GM19438 (cell line): Measurements from ENCODE around the gene PIEZO2.

Experiments
- ATAC-seq: cut with Tn5 transposase; IDR thresholded peaks from one replicate; pipeline ENCODE4 v1.9.1; 2021; ENCODE audit warnings: low read depth; ENCODE audit not compliant: unreplicated experiment

Gene PIEZO2

DNA sequence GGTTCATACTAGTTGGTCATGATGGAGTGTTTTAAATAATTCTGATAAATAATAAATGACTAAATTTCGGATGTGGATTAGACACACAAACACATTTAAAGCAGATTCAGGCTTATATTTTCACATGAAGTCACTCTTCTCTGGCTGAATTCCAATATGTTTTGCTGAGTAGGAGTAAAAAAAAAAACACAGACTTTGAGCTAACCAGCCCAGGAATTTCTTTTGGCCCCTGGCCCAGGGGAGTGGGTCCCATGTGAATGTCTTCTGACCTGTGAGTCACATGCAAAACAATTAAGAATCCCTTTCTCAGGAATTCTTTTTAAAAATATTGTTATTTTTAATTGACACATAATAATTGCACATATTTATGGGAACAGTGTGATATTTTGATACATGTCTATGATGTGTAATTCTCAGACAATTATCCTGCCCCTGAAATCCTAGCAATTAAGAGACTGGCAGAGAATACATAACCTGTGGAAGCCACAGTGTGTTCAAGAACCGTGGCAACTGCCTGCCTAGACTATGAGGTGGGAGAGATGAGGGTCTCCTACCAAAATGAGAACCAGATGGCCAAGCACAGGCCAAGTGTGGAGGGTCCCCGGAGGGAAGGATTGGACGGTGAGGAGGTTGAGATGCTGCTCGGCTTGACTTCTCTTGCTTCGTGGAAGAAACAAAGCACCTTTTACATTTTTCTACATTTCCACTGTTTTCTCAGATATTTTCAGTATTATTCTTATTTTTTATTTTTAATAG is 236.4 kb downstream of the PIEZO2 start:
- ATAC-seq, result no peak

DNA sequence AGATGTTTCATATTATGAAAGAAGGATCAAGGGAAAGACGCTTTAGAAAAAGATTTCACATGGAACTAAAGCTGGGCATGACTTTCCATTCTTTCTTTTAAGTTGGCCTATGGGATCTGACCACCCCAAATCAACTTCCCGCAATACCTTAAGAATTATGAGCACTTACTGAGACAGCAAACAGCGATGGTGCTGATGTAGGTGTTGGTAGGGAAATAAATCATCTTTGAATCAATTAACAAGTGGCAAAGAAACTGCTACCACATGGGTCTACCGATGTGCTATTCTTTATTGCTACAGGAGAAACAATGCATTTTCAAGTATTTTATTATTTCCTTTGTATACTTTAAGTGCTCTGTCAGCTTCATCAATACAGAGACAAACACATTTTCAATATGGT is 239.6 kb downstream of the PIEZO2 start:
- ATAC-seq, result no peak

DNA sequence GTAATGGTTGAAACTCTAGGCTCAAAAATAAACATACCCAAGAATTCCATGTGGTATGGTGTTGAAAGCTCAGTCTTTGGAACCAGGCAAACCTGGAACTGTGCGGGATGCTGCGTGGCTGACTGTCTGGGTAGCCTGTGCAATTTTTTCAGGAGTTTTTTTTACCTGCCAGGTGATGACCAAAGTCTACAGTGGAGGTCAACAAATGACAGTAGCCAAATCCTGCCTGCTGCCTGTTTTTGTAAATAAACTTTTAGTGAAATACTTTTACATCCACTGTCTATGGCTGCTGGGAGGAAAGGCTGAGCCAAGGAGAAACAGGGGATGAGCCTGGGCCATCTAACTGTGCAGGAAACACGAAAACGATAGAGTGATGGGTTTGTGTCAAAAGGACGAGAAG is 240.6 kb downstream of the PIEZO2 start:
- ATAC-seq, result no peak

DNA sequence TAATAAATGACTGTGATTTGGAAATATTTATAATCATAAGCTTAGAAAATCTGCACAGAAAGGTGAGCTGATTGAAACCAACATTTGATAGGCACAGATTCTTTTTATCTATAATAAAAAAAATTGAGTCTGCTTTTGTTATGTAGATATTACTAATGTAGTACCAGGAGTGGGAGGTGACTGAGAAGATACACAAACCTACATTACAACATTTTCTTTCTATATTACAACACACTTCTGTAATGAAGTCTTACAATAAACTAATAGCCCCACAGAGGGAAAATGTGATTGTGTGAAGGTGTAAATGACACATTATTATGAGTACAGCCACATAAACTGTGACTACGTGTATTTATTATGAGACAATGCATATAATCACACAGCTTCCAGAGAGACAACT is 241.6 kb downstream of the PIEZO2 start:
- no peak for ATAC-seq

DNA sequence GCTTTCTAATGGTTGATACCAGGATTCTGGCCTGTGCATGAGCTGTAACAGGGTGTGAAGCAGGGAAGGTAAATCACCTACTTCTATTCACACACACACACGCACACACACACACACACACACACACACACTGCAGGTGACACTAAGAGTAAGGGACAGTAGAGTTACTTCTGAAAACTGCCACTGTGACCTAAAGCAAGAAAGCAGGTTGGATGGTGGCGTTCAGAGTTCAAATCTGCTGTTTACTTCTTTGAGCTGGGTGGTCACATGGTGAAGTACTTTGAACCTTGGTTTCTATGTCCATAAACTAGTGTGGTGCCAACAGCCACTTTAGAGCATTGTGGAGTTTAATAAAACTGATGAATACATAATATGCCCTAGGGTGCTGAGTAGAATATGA is 248.0 kb downstream of the PIEZO2 start:
- no peak for ATAC-seq

DNA sequence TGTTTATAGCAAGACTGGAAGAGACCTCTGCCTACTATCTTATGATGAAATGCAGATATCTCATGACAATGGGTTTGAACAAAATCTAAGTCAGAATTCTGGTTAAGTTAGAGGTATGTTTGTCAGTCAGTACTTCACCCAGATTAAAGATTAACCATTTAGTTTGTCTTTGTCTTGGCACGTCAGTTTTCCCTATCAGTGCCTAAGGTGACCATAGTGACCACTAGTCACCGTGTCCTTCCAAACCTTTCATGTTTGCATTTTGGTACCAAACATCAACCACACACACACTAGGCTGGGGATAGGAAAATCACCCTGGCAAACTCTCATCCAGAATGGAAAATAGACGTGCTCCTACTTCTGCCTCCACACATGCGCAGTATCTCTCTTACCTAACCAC is 248.9 kb downstream of the PIEZO2 start:
- no peak for ATAC-seq

DNA sequence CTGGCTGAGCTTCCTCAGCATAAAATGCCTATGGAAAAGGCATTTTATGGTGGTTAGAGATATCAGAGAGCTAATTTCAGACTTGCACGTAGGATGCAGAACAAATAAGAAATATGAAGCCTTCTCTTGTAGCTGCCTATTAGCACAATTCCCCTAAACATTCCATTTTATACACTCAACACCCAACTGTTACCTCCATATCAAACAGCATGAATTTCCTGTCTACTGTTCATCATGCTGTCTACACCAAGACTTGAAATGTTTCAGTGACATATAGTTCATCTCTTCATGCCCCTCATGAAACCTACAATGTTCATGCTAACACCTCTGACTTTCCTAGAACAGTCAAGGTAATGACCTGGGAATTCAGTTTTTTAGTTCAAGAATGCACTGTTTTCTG is 249.9 kb downstream of the PIEZO2 start:
- ATAC-seq, result no peak

DNA sequence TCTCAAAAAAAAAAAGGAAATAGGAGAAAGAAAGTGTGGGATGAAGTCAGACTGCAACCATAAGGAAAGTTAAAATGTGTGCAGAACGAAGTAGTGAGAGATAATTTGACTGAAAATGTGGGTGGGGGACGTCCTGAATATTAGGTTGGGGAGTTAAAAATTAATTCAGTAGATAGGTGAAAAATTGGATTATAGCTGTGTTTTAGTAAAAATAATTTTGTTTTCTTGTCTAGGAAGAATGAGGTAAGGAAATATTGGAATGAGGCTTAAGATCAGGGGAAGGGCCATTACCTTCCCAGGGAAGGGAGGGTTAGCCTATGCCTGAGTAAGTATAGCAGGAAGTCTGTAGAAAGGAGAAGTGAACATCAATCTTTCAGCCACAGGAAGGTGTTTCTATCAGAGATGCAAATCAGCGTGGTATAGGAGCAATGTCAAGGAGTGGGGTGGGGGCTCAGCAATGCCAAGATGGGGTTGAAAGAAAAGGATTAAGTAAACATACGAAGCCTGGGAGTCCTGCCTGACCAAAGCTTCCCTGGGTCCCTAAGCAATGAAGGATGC is 250.9 kb downstream of the PIEZO2 start:
- ATAC-seq, result no peak

DNA sequence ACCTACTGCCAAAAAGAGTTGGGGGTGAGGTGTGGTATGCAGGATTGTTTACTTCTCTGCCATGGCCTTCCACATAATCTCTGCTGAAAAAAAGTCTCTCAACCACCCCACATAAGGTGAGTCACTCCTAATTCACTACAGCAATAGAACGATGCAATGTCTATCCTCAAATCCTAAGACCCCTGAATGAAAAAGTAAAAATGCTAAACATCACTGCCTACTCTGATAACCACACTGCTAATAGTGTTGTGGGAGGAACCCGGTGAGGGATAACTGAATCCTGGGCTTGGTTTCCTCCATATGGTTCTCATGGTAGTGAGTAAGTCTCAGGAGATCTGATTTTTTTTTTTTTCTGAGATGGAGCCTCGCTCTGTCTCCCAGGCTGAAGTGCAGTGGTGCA is 252.5 kb downstream of the PIEZO2 start:
- ATAC-seq, result no peak

DNA sequence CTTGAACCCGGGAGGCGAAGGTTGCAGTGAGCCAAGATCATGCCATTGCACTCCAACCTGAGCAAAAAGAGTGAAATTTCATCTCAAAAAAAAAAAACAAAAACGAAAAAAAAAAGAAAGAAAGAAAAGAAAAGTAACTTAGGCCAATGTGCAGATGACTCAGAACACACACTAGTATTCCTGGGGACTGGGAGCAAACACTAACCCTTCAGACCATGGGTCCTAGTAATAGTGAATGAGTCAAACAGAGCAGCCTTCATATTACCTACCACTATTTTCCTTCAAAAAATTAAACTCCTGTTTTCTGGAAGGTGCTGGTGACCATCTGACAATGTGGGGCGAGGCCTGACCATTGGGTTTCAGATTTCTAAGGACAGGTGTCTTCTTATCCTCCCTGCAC is 253.4 kb downstream of the PIEZO2 start:
- ATAC-seq, result no peak

DNA sequence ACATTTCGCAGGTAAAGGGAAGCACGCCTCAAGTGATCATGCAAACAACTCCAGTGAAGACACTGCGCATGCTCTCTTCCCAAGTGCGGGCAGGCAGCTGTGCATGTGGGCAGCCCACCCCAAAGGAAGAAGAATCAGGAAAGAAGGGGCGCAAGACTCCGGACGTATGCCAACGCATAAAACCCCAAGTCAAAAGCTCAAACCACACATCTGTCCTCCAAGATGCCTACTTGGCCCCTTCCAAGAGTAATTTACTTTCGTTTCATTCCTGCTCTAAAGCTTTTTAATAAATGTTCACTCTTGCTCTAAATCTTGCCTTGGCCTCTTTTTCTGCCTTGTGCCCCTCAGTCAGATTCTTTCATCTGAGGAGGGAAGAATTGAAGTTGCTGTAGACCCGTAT is 254.9 kb downstream of the PIEZO2 start:
- no peak for ATAC-seq

DNA sequence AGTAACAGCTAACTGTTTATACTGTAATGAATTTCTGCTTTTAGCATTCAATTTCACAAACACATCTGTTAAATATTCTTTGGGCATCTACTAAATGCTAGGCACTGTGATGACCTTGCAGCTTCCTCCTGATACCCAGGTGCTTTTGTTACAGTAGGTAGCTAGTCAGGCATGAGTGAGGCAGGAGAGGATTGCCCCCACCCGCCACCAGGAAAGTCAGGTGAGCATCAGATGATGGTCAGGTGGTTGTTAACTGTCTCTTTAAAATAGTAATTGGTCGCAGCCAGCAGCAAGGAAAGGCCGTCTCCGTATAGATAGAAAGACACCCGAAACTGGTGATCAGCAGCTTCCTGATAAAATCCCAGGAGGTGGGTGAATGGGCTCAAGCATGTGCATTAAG is 255.6 kb downstream of the PIEZO2 start:
- no peak for ATAC-seq

DNA sequence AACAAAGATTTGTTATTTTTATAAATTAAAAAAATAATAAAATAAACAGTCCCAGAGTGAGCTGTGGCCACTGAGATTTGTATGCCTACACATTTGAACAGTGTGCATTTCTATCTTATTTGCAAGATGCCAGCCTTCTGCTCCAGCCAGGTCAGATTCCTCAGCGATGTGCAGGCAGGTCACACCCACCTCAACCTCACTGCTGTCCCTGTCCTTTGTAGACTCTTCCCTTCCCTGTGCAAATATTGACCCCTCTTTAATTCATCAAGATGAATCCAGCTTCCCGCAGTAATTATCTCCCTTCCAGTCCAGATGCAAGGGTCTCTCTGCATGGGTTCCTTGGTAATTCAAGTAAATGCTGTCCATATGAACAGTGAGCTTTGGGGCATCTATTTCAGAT is 256.2 kb downstream of the PIEZO2 start:
- no peak for ATAC-seq

DNA sequence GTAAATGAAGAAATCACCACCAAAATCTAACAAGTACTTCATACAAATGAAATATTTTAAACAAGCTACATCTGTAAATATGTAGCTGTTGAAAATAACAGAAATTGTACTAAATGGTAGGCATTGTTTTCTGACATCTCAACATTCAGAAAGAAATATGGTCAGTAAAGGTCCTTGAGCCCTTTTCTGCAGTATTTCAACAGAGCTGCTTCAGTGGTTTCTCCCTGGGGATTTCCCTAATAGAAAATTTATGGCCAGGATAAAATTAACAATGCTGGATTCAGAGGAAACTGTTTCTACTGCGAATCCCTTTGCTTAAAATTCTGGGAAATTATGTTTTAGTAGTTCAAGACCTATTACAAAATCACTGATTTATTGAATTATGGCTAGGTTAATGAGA is 256.6 kb downstream of the PIEZO2 start:
- ATAC-seq, result no peak

DNA sequence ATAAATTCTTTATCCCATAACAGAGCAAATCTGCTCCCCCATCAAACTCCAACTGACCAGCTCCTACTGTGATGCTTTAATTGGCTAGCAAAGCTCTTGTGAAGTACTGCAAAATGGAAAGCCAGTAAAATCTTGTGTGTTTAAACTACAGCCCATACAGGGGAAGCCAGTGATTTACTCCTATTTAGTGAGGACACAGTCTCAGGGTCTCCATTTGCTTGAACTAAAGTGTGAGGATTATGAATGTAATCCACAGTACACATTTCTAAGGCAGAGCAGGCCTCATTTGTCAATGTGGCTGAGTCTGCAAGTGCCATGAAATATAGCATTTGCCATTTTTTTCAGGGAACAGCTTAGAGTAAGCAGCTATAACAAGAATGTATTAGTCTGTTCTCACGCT is 259.3 kb downstream of the PIEZO2 start:
- ATAC-seq, result no peak

DNA sequence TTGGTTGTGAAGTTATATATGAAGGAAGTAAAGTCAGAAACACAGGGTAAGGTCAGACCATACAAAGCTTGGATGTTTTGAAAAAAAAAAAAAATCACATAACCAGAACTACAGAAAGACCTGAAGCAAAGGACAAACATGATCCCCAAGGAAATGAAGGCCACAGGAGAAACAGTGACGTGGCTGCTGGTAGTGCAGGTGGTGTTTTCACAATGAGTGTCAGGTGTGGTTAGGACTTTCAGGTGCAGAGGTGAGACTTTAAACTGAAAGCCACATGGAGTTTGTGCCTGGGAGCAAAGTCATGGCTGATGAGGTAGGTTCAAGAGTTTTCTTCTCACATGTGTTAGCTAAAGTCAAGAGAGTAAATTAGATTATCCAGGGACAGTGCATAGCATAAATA is 270.7 kb downstream of the PIEZO2 start:
- ATAC-seq, result peak; percentile 87

DNA sequence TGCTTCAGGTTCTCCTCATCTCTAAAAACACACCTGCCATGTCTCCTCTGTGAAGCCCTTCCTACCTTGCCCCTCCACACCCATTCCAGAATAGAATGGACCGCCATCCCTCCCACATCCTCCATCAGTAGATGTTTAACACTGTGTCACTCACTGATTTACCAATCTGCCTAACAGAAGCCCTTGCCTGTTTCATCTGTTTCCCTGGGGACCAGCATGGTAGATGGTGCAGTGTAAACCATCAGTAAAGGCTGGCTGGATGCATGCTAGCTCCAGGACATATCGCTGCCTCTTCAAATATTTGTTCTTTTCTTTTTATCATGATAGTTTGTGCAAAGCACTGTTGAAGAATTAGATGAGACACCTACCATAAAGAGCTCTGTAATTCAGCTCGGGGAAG is 271.4 kb downstream of the PIEZO2 start:
- ATAC-seq, result peak; percentile 65

DNA sequence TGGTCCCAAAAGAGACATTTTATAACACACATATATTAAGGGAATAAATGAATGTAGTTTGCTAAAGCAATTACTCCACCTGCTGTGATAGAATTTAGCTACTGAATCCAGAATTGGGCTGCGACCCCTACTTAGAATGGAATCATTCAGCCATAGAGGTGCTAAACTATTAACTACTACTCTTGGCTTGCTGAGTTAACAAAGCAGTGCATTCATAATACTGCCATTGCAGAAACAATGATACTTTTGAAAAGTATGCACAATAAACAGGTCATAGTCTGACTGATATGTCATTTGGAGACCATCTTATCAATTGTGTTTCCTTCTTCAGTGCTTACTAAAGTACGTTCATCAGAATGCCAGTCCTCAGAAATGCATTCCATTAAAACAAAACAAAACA is 273.6 kb downstream of the PIEZO2 start:
- ATAC-seq, result no peak

DNA sequence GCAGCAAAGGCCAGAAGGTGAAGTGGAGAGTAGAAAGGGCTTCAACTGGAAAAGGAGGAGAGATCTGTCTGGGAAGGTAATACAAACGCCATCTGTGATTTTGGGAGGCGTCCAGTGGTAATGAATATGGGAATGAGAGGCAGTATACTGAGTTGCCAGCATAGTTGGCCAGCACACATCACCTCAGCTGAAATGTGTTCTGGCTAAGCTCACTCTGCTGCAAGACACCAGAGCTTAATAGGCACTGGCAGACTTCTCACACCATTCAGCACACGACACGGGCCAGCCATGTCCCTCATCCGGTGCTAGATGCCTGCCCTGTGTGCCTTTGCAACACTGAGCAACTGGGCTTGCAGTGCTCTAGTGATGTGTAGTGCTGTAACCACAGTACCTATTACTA is 277.1 kb downstream of the PIEZO2 start:
- no peak for ATAC-seq

DNA sequence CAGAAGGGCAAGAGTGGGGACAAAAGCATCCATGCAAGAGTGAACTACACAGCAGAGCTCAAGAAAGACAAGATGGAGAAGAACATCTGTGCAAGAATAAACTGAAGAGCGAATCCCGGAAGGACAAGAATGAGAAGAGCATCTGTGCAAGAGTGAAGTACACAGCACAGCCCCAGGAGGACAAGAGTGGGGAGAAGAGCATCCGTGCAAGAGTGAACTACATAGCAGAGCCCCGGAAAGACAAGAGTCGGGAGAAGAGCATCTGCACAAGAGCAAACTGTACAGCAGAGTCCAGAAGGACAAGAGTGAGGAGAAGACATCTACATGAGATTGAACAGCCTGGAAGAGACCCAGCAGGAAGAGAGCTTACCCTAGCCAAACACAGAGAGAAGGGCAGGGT is 284.6 kb downstream of the PIEZO2 start:
- no peak for ATAC-seq

DNA sequence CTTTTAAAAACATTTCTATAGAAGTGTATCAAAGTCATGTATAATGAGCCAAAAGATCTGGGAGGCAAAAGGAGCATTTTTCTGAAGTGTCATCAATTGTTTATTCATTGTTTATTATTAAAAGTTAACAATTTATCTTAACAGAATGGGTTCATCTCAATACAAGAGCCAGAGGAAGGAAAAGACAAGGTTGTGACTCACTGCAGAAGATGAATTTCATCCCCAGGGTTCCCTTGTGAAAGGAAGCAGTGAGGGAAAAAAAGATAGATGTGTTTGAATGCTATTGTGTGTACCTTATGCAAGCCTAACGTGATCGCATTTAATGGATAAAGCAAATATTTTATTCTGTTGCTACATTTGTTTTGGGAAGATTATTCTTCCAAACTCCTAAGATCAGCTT is 286.3 kb downstream of the PIEZO2 start:
- no peak for ATAC-seq

DNA sequence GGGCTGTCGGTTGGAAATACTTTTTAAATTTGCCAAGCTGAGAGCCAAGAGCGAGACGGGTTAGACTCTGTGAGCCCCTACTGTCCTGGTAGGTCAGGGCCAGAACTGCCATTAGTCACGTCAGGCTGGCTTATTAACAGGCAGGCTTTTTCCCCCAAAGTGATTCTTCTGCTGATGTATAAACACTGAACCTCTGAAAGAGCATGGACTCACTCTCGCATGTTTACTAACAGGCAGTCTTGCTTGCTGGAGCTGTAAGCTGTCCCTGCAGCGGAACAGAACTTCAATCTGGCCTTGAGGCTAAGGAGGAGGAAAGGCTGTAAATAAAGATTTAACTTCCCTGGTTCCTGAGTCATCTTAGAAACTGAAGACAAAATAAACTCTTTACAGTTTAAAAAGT is 288.4 kb downstream of the PIEZO2 start:
- ATAC-seq, result no peak

DNA sequence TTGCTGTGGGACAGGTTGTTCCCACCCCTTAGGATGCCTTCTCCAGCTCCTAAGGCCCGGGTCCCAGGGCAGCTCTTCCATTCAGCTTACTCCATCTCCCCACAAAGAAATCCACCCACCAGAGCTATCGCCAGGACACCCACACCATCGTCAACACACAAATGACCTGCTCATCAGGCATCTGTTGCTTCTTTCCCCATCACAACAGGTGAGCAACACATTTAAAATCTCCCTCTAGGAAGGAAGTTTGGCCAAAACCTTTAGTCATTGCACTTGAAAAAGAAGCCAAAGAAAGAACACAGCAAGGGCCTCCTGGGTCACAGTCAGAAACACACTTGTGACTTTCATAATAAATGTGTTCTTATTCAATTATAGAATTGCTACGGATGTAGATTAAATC is 289.0 kb downstream of the PIEZO2 start:
- no peak for ATAC-seq
